Lower lobe of right lung (tissue), 2 donors: ENCODE measurements around the gene PMPCA. TPM values are rescaled to one million over a fixed set of nuclear protein-coding genes. Genes with fewer than 3 reads are reported as not detected.

ENCODE experiments used
- ATAC-seq, 2 donors: fragments of 200-7000 bp; cut with Tn5 transposase; one replicate each; pipeline ENCODE4 v1.9.1; 2020 to 2022; ENCODE audit warnings: mild to moderate bottlenecking in 2 of 2, moderate library complexity in 2 of 2
- DNase-seq: peaks from one replicate; pipeline ENCODE4 v3.0.0-alpha.2; 2020
- H3K27ac ChIP-seq: fragments of 200-600 bp; one replicate; pipeline ENCODE4 v1.8.0; 2022
- H3K27me3 ChIP-seq: fragments of 200-600 bp; one replicate; pipeline ENCODE4 v1.8.0; 2022; ENCODE audit warnings: low read depth
- H3K36me3 ChIP-seq: fragments of 200-600 bp; one replicate; pipeline ENCODE4 v1.8.0; 2022; ENCODE audit warnings: mild to moderate bottlenecking
- H3K4me1 ChIP-seq: fragments of 200-600 bp; one replicate; pipeline ENCODE4 v1.8.0; 2022
- H3K4me3 ChIP-seq: fragments of 200-600 bp; one replicate; pipeline ENCODE4 v1.8.0; 2022; ENCODE audit warnings: mild to moderate bottlenecking
- H3K9me3 ChIP-seq: fragments of 200-600 bp; one replicate; pipeline ENCODE4 v1.8.0; 2022
- intact Hi-C: fragments of 100-400 bp; cut with DNase I; formaldehyde crosslinking; loops from one replicate; pipeline ENCODE4 v1.11.0; 2022
- total RNA-seq: library from RNA; stranded (reverse); fragmentation: NEBNext Ultra II Directional; extraction: Animal tissue kit (Norgen Biotek cat#: 25700); gene quantifications from one replicate; pipeline ENCODE4 v1.2.1, GENCODE V29; 2021
- TF ChIP-seq, protein P1 (sequence below): fragments of 200-600 bp; IDR thresholded peaks from one replicate; pipeline ENCODE4 v1.8.0; 2022; ENCODE audit warnings: antibody characterized with exemption, mild to moderate bottlenecking
- donor health status: DM: no; HTN: yes; CAD: no; lungs with severe emphysema.

The PMPCA gene
- total RNA-seq, 1 donor from 2014 or later = 43.2 TPM

DNA sequence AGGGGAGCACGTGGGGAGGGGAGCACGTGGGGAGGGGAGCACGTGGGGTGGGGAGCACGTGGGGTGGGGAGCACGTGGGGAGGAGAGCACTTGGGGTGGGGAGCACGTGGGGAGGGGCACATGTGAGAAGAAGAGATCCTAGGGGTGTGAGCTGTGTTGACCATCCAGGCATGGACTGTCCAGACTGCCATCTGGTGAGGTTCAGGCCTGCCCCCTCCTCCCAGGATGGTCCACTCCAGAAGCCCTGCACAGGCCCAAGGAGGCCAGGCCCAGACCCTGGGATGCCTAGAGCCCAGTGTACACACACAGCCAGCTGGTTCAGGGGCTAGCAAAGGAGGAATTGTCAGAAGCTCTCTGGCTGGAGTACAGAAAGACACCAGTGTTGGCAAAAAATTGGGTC is 12.8 kb upstream of the PMPCA start:
- no peaks in the 10 kb centered on the region for H3K27me3 ChIP-seq
- no peak overlapping the region for H3K27ac ChIP-seq
- peaks cover 56% of the 10 kb centered on the region for H3K36me3 ChIP-seq
- no peak overlapping the region for H3K4me3 ChIP-seq
- ATAC-seq (no peak), DNase-seq (no peak)
- no peaks in the 10 kb centered on the region for H3K9me3 ChIP-seq
- TF ChIP-seq, protein P1, sequence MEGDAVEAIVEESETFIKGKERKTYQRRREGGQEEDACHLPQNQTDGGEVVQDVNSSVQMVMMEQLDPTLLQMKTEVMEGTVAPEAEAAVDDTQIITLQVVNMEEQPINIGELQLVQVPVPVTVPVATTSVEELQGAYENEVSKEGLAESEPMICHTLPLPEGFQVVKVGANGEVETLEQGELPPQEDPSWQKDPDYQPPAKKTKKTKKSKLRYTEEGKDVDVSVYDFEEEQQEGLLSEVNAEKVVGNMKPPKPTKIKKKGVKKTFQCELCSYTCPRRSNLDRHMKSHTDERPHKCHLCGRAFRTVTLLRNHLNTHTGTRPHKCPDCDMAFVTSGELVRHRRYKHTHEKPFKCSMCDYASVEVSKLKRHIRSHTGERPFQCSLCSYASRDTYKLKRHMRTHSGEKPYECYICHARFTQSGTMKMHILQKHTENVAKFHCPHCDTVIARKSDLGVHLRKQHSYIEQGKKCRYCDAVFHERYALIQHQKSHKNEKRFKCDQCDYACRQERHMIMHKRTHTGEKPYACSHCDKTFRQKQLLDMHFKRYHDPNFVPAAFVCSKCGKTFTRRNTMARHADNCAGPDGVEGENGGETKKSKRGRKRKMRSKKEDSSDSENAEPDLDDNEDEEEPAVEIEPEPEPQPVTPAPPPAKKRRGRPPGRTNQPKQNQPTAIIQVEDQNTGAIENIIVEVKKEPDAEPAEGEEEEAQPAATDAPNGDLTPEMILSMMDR = no peak
- peaks cover 20% of the 10 kb centered on the region for H3K4me1 ChIP-seq
- intact Hi-C loops = no loop called here

DNA sequence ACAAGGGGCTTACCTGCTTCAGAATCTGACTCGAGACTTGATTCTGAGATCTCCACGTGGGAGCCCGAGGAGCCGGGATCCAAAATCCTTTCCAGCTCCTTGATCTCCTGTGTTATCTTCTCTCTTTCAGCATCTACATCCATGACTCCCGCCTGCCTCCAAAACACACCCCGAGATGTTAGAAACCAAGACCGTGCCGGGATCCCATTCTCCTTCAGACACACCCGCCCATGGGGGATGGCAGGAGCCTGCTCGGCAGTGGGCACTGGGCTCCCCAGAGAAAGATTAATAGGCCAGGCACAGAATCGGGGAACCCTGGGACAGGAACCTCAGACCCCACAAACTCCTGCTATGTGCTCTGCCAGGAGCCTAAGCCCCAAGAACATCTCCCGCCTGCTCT is 12.2 kb upstream of the PMPCA start:
- ATAC-seq = no peak
- Histone ChIP-seq H3K27ac (no peak overlapping the region), H3K4me1 (peaks cover 20% of the 10 kb centered on the region), H3K27me3 (no peaks in the 10 kb centered on the region), H3K36me3 (peaks cover 50% of the 10 kb centered on the region), H3K4me3 (no peak overlapping the region), H3K9me3 (no peaks in the 10 kb centered on the region)
- TF ChIP-seq, protein P1 = no peak
- intact Hi-C loops = no loop called here
- no peak for DNase-seq

DNA sequence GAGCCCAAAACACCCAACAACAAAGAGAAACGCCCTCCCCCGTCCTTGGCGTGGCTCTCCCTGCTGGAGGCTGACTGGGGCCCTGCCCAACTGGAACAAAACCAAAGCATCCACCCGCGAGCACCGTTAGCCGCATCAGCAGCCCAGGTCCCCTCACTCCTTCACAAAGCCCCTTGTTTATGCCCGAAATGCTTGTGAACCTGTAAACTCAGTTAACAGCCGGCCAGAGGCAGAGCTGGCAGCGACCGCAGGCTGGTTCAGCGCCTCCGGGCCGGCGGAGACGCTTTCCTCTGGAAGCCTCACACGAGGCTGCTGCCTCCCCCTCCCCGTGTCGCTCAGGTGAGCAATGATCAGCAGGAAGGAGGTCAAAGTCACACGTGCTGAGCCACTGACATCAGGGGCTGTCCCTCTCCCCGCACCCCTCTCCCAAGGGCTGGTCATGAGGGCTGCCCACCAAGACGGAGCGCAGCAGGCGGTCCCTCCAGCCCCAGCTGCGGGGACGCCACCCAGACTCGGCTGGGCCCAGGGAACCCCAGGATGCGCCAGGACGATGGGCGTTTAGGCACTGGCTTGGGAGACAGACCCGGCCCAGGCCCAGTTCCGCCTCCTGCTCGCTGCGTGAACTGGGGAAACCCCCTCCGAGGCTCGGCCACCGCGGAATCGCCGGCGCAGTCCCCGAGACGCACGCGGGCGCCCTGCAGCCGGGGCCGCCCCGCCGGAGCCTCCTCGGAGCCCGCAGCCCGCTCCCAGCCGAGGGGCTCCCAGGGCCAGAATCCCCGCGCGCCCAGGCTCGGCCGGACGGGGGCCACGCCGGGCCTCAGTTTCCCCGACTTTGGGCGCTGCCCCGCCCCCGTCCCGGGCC is 11.1 kb upstream of the PMPCA start:
- Histone ChIP-seq H3K27ac (peak overlapping the region; percentile 74), H3K36me3 (peaks cover 49% of the 10 kb centered on the region), H3K27me3 (no peaks in the 10 kb centered on the region), H3K4me1 (peaks cover 20% of the 10 kb centered on the region), H3K9me3 (no peaks in the 10 kb centered on the region), H3K4me3 (peak overlapping the region; percentile 99)
- peak; percentile 12 to 53 for ATAC-seq
- intact Hi-C loops = no loop called here
- DNase-seq = no peak
- TF ChIP-seq, protein P1 = no peak

DNA sequence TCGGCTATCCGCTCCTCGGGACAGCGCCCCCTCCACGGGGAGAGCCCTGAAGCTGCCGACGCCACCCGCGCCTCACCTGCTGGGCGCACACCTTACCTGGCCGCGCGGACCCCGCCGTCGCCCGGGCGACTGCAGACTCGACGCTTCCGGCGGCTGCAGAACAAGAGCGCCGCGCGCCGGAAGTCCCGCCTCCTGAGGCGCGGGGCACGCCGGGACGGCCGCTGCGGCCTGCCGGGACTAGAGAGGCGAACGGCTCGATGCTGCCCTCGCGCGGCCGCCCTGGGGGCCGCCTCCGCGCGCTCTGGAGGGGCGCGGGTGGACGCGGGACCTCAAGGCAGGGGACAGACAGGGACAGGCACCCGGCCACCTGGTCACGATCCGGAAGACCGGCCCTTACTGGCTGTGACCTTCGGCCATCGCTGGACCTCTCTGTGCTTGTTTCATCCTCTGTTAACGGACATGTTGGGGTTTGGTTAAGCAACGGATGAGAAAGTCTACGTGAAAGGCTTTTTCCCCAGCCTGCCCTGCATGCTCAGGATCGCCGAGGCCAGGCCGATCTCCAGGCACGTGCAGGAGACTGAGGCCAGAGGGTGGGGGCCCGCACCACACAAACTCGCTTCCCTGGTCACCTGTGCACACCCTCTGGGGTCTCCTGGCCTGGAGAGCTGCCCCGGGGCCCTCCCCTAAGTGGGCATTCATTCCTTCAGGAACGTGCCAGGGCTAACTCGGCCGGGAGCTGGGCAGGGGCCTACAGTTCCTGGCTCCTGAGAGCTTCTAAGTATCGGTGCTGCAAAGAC is 10.2 kb upstream of the PMPCA start, which contains the start of gene SNAPC4:
Gene SNAPC4, minus strand, starts transcription at position 133 of the 797 bp plus-strand sequence. CDS start 1,742 bp downstream, outside the sequence.
- Histone ChIP-seq H3K36me3 (peaks cover 49% of the 10 kb centered on the region), H3K27me3 (no peaks in the 10 kb centered on the region)
- intact Hi-C loops = no loop called here

More for the DNA sequence above, 10.2 kb upstream of the PMPCA start, which contains the start of gene SNAPC4:
- Histone ChIP-seq H3K4me1 (peaks cover 20% of the 10 kb centered on the region), H3K4me3 (peak within 1 kb of the TSS; percentile 99), H3K9me3 (no peaks in the 10 kb centered on the region), H3K27ac (peak within 1 kb of the TSS; percentile 74)
- TF ChIP-seq, protein P1 = peak; percentile 93
- peak; percentile 90 for DNase-seq
- peak; percentile 96 for ATAC-seq
